T-helper 1 cell (primary cell): ENCODE data around the gene TCP11L1.
"Not testable (repeated sequence)": the region's sequence is repeated elsewhere in the genome, so short reads cannot be mapped to it uniquely, and the experiment has no call there.

Experiments used
- DNase-seq, 5 donors: peaks; one replicate each; pipeline ENCODE4 v3.0.0-alpha.2; 2012 to 2020
- total RNA-seq, 4 donors: gene quantifications; one replicate each; lab custom pipeline; 2026; lab: John Stamatoyannopoulos, UW

The TCP11L1 gene
- total RNA-seq = 14.7 to 26.8 (median 19.7) reads per million in 4 donors

GRCh38 chr11:33039274-33040032 lies at the start of gene TCP11L1:
TCP11L1 (plus strand) TSS chr11:33039572; CDS start chr11:33043774, 4,202 bp downstream.
- DNase-seq = peak in 4 of 5 donors; percentile 57 to 86 (median 66)

DNA sequence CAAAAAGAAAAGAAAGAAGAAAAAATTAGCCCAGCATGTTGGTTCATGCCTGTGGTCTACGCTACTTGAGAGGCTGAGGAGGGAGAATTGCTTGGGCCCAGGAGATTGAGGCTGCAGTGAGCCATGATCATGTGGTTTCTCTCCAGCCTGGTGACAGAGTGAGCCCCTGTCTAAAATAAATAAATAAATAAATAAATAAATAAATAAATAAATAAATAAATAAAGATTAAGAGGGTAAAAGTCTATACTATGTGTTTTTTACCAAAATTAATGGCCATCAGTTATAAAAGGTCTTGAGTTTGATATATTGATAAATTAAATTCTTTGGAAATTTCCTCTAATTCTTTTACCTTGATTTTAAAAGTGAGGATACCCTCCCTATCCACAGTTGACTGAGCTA lies 48.9 kb upstream of the TCP11L1 start:
- DNase-seq = no peak

DNA sequence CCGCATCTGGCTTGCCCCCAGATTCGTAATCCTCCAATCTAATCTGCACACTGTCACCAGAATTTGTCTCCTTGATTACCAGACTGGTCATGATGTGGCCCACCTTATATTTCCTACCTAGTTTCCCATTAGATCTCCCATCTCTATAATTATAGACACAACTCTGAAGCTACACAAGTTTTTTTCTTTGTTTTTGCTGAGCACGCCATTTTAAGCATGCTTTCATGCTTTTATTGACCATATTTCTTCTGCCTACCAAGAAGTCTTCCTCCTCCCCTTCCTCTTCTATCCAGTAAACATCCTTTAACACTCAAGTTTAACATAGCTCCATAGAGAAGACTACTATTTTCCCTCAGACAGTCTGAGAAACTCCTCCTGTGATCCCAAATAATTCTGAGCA lies 47.9 kb upstream of the TCP11L1 start:
- DNase-seq = no peak

- no peak for DNase-seq
Observed at GRCh38 chr11:32991898-32992297, 47.5 kb upstream of the TCP11L1 start.

DNA sequence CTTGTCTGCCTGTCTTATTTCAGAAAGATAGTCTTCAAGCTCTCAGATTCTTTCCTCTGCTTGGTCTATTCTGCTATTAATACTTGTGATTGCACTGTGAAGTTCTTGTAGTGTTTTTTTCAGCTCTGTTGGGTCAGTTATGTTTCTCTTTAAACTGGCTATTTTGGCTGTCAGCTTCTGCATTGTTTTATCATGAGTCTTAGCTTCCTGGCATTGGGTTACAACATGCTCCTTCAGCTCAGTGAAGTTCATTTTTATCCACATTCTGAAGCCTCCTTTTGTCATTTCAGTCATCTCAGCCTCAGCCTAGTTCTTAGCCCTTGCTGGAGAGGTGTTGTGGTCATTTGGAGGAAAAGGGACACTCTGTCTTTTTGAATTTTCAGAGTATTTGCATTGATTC lies 39.2 kb upstream of the TCP11L1 start:
- DNase-seq = no peak

DNA sequence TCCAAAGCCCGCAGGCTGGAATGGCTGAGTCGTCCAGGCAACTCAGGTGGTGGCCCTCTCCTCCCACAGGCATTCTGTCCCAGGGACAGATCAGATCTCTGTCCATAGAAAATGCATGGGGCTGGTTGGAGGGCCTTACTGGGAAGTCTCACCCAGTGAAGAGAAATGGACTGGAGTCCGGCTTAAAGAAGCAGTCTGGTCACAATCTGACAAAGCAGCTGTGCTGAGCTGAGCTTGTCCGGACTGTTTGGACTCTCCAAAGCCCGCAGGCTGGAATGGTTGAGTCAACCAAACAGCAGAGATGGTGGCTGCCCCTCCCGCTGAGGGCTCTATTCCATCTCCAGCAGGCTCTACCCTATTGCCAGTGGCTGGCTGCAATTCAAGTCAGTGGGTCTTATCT lies 38.1 kb upstream of the TCP11L1 start:
- no peak for DNase-seq

- DNase-seq = no peak
Observed at GRCh38 chr11:33001751-33002542, 37.4 kb upstream of the TCP11L1 start.

DNA sequence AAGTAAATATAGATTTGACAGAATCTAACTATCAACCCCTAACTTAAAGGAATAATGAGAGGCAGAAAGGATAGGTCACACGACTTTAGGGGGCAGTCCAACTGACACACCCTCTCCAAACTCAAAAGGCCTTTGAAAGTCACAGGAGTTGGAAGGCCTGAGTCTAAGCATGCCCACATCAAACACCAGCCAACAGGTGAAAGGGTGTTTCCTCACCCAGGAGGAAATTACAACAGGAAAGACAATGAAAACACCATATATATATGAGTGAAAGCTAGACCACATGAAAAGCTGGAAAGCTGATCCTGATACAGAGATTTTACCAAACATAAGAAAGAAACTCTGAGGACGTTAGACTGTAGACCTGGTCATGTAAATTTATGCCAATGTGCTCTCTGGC lies 34.2 kb upstream of the TCP11L1 start:
- DNase-seq = peak in 3 of 5 donors; percentile 22 to 30 (median 23)

- DNase-seq = no peak
Observed at GRCh38 chr11:33006010-33006409, 33.4 kb upstream of the TCP11L1 start.

DNA sequence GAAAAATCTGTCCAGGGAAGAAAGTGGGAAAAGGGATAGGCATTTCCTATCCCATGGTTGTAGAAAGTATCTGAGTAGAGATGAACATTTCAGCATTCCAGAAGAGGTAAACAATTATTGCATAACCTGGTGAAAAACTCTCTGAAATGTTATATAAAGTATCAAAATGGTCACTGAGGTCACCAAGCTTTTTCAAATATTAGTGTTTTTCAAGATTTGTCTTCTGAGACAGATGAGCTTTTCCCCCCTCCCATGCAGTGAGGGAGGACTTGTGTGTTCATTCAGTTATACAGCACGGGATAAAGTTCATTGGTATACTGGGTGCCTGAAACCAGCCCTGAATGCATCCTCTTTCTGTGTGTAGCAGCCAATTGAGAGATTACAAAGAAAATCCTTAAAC lies 25.6 kb upstream of the TCP11L1 start:
- no peak for DNase-seq

DNA sequence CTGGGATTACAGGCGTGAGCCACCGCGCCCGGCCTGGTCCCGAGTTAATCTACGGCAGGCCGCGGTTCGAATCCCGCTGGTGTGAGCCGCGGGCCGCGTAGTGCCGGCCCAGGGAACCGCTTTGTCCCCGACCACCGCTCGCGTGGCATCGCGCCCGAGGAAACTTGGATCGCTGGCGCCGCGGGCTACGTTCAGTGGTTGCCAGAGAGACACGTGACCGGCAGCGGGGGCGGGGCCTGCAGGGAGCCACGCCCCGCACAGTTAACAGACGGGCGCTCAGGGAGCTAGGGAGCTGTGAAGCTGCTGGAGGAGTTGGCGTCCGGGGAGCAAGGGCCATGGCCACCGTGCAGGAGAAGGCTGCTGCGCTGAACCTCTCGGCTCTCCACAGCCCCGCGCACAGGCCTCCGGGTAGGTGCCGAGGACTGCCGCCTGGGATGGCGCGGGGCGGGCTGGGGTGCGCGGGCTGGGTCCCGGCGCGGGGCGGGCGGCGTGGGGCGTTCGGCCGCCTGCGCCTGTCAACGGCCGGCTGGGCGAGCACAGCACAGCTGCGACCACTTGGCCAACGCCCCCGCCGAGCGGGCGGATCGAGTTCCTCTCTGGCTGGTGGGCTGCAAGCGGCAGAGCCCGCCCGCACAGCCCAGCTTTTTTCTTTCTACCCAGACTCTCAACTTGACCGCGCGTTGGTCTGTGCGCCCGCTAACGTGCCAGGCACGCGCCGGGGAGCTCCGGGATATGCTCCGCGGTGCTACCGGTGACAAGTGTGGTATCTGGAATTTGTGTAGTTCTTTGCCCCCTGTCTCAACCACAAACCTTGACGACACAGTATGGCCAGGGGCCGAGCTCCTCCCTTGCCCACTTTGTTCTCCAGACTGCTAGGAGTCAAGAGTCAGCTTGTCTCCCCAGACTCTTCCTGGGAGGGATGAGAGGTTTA lies 23.5 kb upstream of the TCP11L1 start, which contains the start of gene DEPDC7:
DEPDC7 (plus strand) TSS at position 258 of the 931 bp plus-strand sequence; CDS start at position 336, 78 bp downstream.
- peak; percentile 58 to 79 (median 68) for DNase-seq

- no peak for DNase-seq
Observed at GRCh38 chr11:33016654-33017053, 22.7 kb upstream of the TCP11L1 start.

GRCh38 chr11:33017478-33017877 lies 21.9 kb upstream of the TCP11L1 start:
- no peak for DNase-seq

- DNase-seq = no peak
Observed at GRCh38 chr11:33017965-33018364, 21.4 kb upstream of the TCP11L1 start.

DNA sequence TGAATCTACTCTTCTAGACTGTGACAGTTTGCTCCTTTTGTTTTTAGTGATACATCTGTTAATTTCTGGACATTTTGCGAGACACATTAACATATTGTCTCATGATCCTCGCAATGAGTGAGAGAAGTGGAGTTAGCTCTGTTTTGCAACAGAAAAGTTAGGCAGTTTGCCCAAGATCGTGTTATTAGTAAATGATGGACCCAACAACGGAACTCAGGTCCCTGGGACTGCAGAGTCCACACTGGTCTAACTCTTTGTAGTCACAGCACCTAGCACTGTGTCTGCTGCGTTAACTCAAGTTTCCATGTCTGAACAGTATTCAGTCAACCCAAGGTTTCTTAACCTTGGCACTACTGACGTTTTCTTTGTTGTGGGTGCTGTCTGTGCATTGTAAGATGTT lies 20.5 kb upstream of the TCP11L1 start:
- DNase-seq = no peak

DNA sequence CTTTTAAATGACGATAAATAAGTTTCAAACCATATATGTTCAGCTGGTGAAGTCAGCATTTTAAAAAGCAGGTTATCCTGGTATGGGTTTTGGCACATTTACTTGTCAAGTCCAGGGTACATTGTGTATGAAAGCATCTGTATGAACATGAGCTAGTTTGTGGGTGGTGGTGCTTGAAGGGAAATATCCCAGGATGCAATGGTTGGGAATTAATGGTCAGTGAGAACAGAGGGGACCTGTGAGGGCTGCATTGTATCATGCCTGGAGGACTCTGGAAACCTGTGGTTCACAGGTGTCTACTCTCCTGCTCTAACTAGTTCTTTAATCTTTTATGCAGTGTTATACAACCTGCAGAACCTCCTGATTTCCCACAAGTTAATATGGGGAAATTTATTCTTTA lies 17.9 kb upstream of the TCP11L1 start:
- no peak for DNase-seq

DNA sequence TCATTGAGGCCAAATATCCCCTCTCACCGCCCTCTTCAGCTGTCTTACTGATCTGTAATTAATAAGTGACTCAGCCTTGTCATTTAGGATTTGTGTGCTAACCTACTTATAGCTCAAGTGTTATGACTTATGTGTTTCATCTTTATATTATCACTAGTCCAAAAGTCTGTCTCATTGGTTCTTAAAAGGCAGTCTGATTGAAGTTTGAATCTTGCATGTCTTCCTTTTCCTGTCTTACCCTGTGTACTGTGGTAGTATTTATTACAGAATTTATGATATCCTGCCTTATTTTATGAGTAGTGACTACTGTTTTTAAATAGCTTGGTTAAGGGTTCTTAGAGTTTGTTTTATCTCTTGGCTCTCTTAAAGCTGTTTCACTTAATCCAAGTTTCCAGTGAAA lies 17.4 kb upstream of the TCP11L1 start:
- DNase-seq = no peak

DNA sequence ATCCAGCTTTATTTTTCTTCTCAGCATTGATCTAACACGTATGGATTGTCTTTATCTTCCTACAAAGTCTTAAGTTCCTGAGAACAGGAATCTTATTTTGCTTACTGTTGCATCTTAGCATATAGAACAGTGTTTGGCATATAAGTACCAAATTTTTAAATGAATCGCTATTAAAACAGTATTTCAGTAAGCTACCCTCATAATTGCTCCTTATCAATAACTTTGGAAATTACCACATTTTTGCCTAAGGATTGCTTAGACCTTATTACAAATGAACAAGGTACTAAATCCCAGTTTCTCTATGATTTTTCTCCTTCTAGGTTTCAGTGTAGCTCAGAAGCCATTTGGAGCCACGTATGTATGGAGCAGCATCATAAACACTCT lies 14.0 kb upstream of the TCP11L1 start:
- DNase-seq = no peak

- DNase-seq = no peak
Observed at GRCh38 chr11:33027233-33027632, 12.1 kb upstream of the TCP11L1 start.

- DNase-seq = no peak
Observed at GRCh38 chr11:33027846-33028536, 11.4 kb upstream of the TCP11L1 start.

- DNase-seq = no peak
Observed at GRCh38 chr11:33028537-33028914, 10.8 kb upstream of the TCP11L1 start.

GRCh38 chr11:33029218-33029617 lies 10.2 kb upstream of the TCP11L1 start:
- not testable (repeated sequence) for DNase-seq
